ENCODE results near the gene BEST4. TPM values are rescaled to one million over a fixed set of nuclear protein-coding genes. Genes with fewer than 3 reads are reported as not detected.

The BEST4 gene
- total and polyA plus RNA-seq, 8 donors: 0.35 to 60.0 (median 0.87) TPM; not detected in 5

DNA sequence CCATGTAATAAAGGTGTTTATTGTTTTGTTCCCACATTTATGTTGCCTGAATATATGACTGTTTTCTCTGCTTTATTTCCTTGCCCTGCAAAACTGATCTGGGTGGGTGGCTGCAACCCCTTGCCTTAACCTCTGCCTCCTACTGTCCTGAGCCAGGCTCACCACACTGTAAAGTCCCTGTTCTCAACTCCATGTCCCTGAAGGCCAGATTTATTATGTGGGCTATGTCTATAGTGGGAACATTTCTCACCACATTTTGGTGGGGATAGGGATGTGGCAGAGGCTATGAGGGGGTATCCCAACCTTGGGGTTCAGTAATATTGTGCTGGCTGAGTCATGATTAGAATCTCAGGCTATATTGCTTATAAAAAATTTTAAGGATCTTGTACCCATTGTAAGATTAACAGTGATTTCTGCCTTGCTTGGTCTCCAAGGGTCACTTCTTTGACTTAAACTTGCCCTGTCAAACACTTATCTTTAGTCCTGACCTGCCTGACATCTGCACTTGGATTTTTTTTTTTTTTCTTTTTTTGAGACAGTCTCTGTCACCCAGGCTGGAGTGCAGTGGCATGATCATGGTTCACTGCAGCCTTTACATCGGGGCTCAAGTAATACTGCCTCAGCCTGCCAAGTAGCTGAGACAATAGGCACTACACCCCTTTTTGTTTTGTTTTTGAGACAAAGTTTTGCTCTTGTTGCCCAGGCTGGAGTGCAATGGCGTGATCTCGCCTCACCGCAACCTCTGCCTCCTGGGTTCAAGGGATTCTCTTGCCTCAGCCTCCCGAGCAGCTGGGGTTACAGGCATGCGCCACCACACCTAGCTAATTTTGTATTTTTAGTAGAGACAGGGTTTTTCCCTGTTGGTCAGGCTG is 9.0 kb downstream of the BEST4 start:
- TF ChIP-seq POLR2AphosphoS5 (IDR thresholded peaks at IDR 0.05): no peak
- TF ChIP-seq, protein P1, sequence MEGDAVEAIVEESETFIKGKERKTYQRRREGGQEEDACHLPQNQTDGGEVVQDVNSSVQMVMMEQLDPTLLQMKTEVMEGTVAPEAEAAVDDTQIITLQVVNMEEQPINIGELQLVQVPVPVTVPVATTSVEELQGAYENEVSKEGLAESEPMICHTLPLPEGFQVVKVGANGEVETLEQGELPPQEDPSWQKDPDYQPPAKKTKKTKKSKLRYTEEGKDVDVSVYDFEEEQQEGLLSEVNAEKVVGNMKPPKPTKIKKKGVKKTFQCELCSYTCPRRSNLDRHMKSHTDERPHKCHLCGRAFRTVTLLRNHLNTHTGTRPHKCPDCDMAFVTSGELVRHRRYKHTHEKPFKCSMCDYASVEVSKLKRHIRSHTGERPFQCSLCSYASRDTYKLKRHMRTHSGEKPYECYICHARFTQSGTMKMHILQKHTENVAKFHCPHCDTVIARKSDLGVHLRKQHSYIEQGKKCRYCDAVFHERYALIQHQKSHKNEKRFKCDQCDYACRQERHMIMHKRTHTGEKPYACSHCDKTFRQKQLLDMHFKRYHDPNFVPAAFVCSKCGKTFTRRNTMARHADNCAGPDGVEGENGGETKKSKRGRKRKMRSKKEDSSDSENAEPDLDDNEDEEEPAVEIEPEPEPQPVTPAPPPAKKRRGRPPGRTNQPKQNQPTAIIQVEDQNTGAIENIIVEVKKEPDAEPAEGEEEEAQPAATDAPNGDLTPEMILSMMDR (IDR thresholded peaks at IDR 0.05): no peak
- TF ChIP-seq EP300 (IDR thresholded peaks at IDR 0.05): no peak
- no peak for TF ChIP-seq POLR2A (IDR thresholded peaks at IDR 0.05)
- Histone ChIP-seq H3K4me1 (peaks cover 26 to 41% (median 37%) of the 10 kb centered on the region in 4 donors), H3K9me3 (no peaks in the 10 kb centered on the region), H3K27me3 (no peaks in the 10 kb centered on the region), H3K36me3 (peaks cover 41 to 61% (median 58%) of the 10 kb centered on the region in 4 donors), H3K27ac (no peak overlapping the region), H3K4me3 (peak overlapping the region in 1 of 4 donors; percentile 77)
- DNase-seq: no peak
- intact Hi-C loops (cut with DNase I; ENCODE audit: low total_unique reads): no loop called here
- WGBS, 5 donors: 92 to 96% (median 94%) methylated on average over 6 of the region's 6 CpGs

DNA sequence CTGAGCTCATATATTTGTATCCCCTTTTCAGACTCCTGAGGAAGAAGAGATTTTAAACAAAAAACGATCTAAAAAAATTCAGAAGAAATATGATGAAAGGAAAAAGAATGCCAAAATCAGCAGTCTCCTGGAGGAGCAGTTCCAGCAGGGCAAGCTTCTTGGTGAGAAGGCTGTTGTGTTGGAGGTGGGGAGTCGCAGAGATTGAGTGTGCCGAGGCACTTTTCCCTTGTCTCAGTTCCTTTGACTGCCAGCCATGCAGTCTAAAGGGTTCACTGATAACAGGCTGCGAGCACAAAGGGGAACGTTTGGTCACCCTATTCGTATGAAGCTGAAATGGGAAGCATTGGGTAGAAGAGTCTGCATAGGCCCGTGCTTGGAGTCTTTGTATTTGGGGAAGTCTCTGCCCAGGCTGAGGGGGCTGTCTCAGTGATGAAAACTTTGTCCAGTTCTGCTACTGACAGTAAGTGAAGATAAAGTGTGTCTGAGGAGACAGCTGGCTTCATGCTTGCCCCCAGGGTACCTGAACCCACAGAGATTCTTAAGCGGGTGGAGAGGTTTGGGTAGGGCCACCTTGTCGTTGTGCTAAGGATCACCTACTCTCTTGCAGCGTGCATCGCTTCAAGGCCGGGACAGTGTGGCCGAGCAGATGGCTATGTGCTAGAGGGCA is 9.9 kb downstream of the BEST4 start:
- peaks cover 20 to 36% (median 31%) of the 10 kb centered on the region in 4 donors for H3K4me1 ChIP-seq
- H3K36me3 ChIP-seq: peaks cover 41 to 61% (median 58%) of the 10 kb centered on the region in 4 donors
- peak overlapping the region in 2 of 5 donors; percentile 24 to 95 for H3K27ac ChIP-seq
- DNase-seq: no peak
- WGBS, 5 donors: 56 to 67% (median 64%) methylated on average over 13 of the region's 13 CpGs
- H3K4me3 ChIP-seq: peak overlapping the region in 2 of 4 donors; percentile 77 to 87
- no peaks in the 10 kb centered on the region for H3K9me3 ChIP-seq
- intact Hi-C loops (cut with DNase I; ENCODE audit: low total_unique reads): no loop called here
- H3K27me3 ChIP-seq: no peaks in the 10 kb centered on the region
- TF ChIP-seq POLR2A (IDR thresholded peaks at IDR 0.05) (no peak), EP300 (IDR thresholded peaks at IDR 0.05) (no peak), POLR2AphosphoS5 (IDR thresholded peaks at IDR 0.05) (no peak)
- TF ChIP-seq, protein P1 (IDR thresholded peaks at IDR 0.05): no peak

DNA sequence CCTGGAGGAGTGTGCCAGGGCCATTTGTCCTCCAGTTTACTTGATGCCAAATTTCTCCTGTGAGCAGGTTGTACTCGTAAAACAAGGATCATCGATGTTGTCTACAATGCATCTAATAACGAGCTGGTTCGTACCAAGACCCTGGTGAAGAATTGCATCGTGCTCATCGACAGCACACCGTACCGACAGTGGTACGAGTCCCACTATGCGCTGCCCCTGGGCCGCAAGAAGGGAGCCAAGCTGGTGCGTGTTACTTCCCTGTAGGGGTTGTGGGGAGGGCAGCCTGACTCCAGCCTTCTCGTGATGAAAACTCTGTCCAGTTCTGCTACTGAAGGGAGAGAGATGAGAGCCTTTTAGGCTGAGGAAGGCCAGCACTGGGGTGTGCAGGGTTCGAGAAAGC is 10.4 kb downstream of the BEST4 start:
- H3K27ac ChIP-seq: peak overlapping the region in 2 of 5 donors; percentile 95
- DNase-seq: no peak

GRCh38 chr1:44776730-44777068 is 11.3 kb downstream of the BEST4 start:
- H3K27ac ChIP-seq: peak overlapping the region; percentile 6 to 99 (median 95)
- no peaks in the 10 kb centered on the region for H3K9me3 ChIP-seq
- H3K4me1 ChIP-seq: peaks cover 20 to 36% (median 31%) of the 10 kb centered on the region in 4 donors
- no peaks in the 10 kb centered on the region for H3K27me3 ChIP-seq
- H3K36me3 ChIP-seq: peaks cover 41 to 56% (median 52%) of the 10 kb centered on the region in 4 donors
- DNase-seq: no peak
- TF ChIP-seq POLR2A (IDR thresholded peaks at IDR 0.05): no peak
- TF ChIP-seq POLR2AphosphoS5 (IDR thresholded peaks at IDR 0.05): no peak
- TF ChIP-seq EP300 (IDR thresholded peaks at IDR 0.05): no peak
- TF ChIP-seq, protein P1 (IDR thresholded peaks at IDR 0.05): no peak
- intact Hi-C loops (cut with DNase I; ENCODE audit: low total_unique reads): no loop called here
- WGBS, 5 donors: 25 to 46% (median 37%) methylated on average over 12 of the region's 12 CpGs
- H3K4me3 ChIP-seq: peak overlapping the region; percentile 66 to 93 (median 82)

More for the DNA sequence above, 10.4 kb downstream of the BEST4 start:
- H3K4me3 ChIP-seq: peak overlapping the region in 2 of 4 donors; percentile 77 to 87
- peaks cover 20 to 36% (median 31%) of the 10 kb centered on the region in 4 donors for H3K4me1 ChIP-seq
- no peaks in the 10 kb centered on the region for H3K9me3 ChIP-seq
- no peaks in the 10 kb centered on the region for H3K27me3 ChIP-seq
- TF ChIP-seq, protein P1 (IDR thresholded peaks at IDR 0.05): no peak
- intact Hi-C loops (cut with DNase I; ENCODE audit: low total_unique reads): no loop called here
- 65 to 76% (median 66%) methylated on average over 13 to 14 of the region's 14 CpGs for WGBS, 5 donors
- H3K36me3 ChIP-seq: peaks cover 41 to 61% (median 58%) of the 10 kb centered on the region in 4 donors

All from stomach (tissue), 9 donors.